Brain microvascular endothelial cell (primary cell): Measurements from ENCODE around the gene DDX41.

Experiments used
- DNase-seq: peaks from one replicate; pipeline ENCODE4 v3.0.0-alpha.2; 2020
- H3K27ac ChIP-seq: fragments of 250-450 bp; sonication (Bioruptor Pico); 2 replicates; pipeline ENCODE4 v1.5.1; 2020; ENCODE audit warnings: mild to moderate bottlenecking, moderate library complexity
- H3K27me3 ChIP-seq: fragments of 250-450 bp; sonication (Bioruptor Pico); replicated peaks from 2 replicates; pipeline ENCODE4 v1.5.1; 2020; ENCODE audit warnings: mild to moderate bottlenecking
- H3K36me3 ChIP-seq: fragments of 250-450 bp; sonication (Bioruptor Pico); replicated peaks from 2 replicates; pipeline ENCODE4 v1.5.1; 2020; ENCODE audit warnings: mild to moderate bottlenecking
- H3K4me3 ChIP-seq: 2 replicates; pipeline ENCODE4 v1.5.1; 2011; ENCODE audit warnings: low read depth, mild to moderate bottlenecking, control low read depth, low read length, moderate library complexity
- in situ Hi-C: cut with HindIII; loops from 2 replicates; pipeline ENCODE4 v1.10.0; 2017; ENCODE audit warnings: low sequenced_read_pairs, low pct_ligation_motif_present
- TF ChIP-seq, protein P1 (sequence below): IDR thresholded peaks from 2 replicates; pipeline ENCODE4 v1.5.1; 2011; ENCODE audit warnings: low read depth, mild to moderate bottlenecking, moderate library complexity, low read length, control low read depth, inconsistent platforms; ENCODE audit errors: missing control alignments

Gene DDX41

DNA sequence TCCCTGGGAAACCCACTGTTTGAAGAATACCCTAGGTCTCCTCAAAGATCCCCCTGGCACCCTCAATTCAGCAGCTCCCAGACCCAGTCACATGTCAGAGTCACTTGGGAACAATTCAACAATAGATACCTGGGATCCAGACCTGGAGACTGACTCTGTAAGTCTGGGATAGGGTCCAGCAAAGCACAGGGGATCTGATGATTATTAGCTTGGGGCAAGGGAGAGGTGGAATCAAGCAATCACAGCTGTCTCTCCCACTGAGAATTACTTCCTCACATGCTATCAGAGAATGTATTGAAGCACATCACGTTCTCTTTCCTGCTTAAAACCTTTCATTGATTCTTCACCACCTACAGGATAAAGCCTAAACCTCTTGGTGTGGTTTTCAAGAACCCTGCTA is 31.7 kb upstream of the DDX41 start:
- in situ Hi-C loops: no loop called here
- Histone ChIP-seq H3K4me3 (no peak overlapping the region), H3K27me3 (no peaks in the 10 kb centered on the region), H3K27ac (no peak overlapping the region), H3K36me3 (peaks cover 3% of the 10 kb centered on the region)
- DNase-seq: no peak
- TF ChIP-seq, protein P1, sequence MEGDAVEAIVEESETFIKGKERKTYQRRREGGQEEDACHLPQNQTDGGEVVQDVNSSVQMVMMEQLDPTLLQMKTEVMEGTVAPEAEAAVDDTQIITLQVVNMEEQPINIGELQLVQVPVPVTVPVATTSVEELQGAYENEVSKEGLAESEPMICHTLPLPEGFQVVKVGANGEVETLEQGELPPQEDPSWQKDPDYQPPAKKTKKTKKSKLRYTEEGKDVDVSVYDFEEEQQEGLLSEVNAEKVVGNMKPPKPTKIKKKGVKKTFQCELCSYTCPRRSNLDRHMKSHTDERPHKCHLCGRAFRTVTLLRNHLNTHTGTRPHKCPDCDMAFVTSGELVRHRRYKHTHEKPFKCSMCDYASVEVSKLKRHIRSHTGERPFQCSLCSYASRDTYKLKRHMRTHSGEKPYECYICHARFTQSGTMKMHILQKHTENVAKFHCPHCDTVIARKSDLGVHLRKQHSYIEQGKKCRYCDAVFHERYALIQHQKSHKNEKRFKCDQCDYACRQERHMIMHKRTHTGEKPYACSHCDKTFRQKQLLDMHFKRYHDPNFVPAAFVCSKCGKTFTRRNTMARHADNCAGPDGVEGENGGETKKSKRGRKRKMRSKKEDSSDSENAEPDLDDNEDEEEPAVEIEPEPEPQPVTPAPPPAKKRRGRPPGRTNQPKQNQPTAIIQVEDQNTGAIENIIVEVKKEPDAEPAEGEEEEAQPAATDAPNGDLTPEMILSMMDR: no peak

GRCh38 chr5:177547736-177548135 is 31.0 kb upstream of the DDX41 start:
- Histone ChIP-seq H3K27ac (no peak overlapping the region), H3K27me3 (no peaks in the 10 kb centered on the region), H3K36me3 (peaks cover 3% of the 10 kb centered on the region), H3K4me3 (no peak overlapping the region)
- in situ Hi-C loops: no loop called here
- DNase-seq: no peak
- TF ChIP-seq, protein P1: no peak

GRCh38 chr5:177546258-177546741 is 29.5 kb upstream of the DDX41 start:
- Histone ChIP-seq H3K36me3 (no peaks in the 10 kb centered on the region), H3K27ac (peak overlapping the region; percentile 99), H3K4me3 (no peak overlapping the region), H3K27me3 (no peaks in the 10 kb centered on the region)
- TF ChIP-seq, protein P1: no peak
- DNase-seq: peak; percentile 94
- in situ Hi-C loops: no loop called here

DNA sequence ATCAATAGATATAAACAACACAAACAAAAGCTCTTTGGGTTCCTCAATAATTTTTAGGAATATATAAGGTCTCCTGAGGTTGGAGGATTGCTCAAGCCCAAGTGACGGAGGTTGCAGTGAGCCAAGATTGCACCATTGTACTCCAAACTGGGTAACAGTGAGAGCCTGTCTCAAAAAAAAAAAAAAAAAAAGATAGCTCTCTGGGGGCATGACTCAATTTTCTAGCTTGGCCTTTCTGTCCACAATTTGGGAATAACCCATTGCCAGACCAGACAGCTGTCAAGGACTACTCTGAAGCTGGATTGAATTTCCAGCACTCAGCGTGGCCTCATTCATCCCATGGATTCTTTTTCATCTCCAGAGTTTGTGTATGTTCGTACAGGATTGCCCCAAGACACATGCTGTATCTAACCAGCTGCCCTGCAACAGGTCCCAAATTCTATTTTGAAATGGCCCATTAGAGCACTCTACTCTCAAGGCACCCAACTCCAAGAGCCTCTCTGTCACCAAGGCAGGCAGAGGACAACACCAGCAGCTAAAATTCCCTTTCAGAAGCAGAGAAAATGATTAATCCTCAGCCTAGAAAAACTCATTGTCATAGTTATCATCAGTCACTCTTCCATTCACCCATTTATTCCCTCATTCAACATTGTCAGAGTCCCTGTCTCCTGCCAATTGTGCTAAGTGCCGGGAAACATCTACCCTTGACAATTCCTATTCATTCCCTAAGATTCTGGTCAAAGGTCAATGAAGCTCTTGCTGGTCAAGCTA is 28.9 kb upstream of the DDX41 start:
- in situ Hi-C loops: no loop called here
- peak; percentile 85 for DNase-seq
- H3K27me3 ChIP-seq: no peaks in the 10 kb centered on the region
- no peaks in the 10 kb centered on the region for H3K36me3 ChIP-seq
- H3K27ac ChIP-seq: peak overlapping the region; percentile 99
- TF ChIP-seq, protein P1: no peak
- no peak overlapping the region for H3K4me3 ChIP-seq

DNA sequence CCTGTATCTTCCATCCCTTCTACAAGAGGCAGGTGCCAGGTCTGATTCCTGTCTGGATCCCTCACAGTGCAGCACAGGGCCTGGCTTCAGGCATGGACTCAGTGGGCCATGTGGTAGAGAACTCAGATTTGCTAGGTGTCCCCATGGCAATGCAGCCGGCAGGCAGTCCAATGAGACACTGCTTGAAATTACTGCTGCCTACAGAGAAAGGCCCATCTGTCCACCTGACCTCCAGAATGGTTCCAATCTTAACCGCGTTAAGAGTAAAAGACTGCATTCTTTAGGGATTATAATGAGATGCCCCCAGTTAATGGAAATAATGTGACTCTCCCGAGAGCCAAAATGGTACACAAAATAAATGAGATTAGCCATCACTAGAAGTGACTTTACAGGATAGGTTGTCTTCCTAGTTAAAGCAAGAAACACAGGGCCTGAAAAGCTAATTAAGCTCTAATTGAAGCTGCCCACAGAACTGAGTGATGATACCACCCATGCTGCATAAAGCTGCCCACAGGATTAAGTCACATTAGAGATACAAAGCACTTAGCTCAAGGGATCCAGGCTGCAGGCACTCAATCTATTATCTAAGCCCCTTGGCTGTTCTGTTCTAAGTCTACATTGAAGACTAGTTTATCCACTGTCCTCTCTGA is 26.2 kb upstream of the DDX41 start:
- no peak for DNase-seq
- in situ Hi-C loops: no loop called here
- TF ChIP-seq, protein P1: no peak
- H3K27me3 ChIP-seq: no peaks in the 10 kb centered on the region
- H3K4me3 ChIP-seq: no peak overlapping the region
- no peaks in the 10 kb centered on the region for H3K36me3 ChIP-seq
- no peak overlapping the region for H3K27ac ChIP-seq

DNA sequence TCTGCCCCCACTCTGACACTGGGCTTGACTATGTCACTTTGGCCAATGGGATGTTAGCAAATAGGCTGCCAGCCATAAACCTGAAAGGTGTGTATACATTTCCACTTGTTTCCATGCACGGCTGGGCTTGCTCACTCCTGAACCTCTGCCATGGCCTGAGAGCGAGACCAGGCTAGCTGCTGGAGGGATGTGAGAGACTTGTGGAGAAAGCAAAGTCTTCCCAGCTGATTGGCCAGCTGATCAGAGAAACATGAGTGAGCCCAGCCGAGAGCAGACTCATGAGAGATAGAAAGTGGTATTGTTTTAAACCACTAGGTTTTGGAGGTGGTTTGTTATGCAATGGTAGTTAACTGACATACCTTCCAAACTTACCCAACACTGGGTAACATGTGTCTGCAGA is 23.7 kb upstream of the DDX41 start:
- no peak overlapping the region for H3K4me3 ChIP-seq
- H3K27ac ChIP-seq: no peak overlapping the region
- TF ChIP-seq, protein P1: no peak
- peaks cover 5% of the 10 kb centered on the region for H3K36me3 ChIP-seq
- no peak for DNase-seq
- H3K27me3 ChIP-seq: no peaks in the 10 kb centered on the region
- in situ Hi-C loops: no loop called here
